Heart right ventricle (tissue), 16 donors: Measurements from ENCODE around the gene ERG28. TPM values are rescaled to one million over a fixed set of nuclear protein-coding genes. Genes with fewer than 3 reads are reported as not detected.
A peak's percentile ranks its signal among the peaks of the same experiment; 100 is the strongest.

ENCODE experiments used
- ATAC-seq, 8 donors: fragments of 200-7000 bp; cut with Tn5 transposase; one replicate each; pipeline ENCODE4 v1.9.1; 2020; ENCODE audit warnings: mild to moderate bottlenecking in 8 of 8, moderate library complexity in 8 of 8, moderate number of reproducible peaks in 1 of 8
- DNase-seq, 2 donors: peaks; one replicate each; pipeline ENCODE4 v3.0.0-alpha.2; 2020
- H3K27ac ChIP-seq, 10 donors: fragments of 200-600 bp; sonication (generic) in 2 of 10; one replicate each; pipeline versions ENCODE4 v1.5.0 to v1.8.0; 2020 to 2022; ENCODE audit warnings: mild to moderate bottlenecking in 3 of 10
- H3K27me3 ChIP-seq, 7 donors: fragments of 200-600 bp; one replicate each; pipeline ENCODE4 v1.8.0; 2021 to 2022; ENCODE audit warnings: mild to moderate bottlenecking in 2 of 7
- H3K36me3 ChIP-seq, 9 donors: fragments of 200-600 bp; sonication (generic) in 1 of 9; one replicate each; pipeline versions ENCODE4 v1.5.0 to v1.8.0; 2020 to 2022; ENCODE audit warnings: mild to moderate bottlenecking in 2 of 9
- H3K4me1 ChIP-seq, 9 donors: fragments of 200-600 bp; sonication (generic) in 1 of 9; one replicate each; pipeline versions ENCODE4 v1.5.0 to v1.8.0; 2020 to 2022; ENCODE audit warnings: mild to moderate bottlenecking in 4 of 9
- H3K4me3 ChIP-seq, 10 donors: fragments of 200-600 bp; sonication (generic) in 2 of 10; one replicate each; pipeline versions ENCODE4 v1.5.0 to v1.8.0; 2020 to 2022; ENCODE audit warnings: mild to moderate bottlenecking in 7 of 10, moderate library complexity in 2 of 10
- H3K9me3 ChIP-seq, 11 donors: fragments of 200-600 bp in 10 of 11; sonication (generic) in 2 of 11; one replicate each; pipeline versions ENCODE4 v1.5.0 to v1.8.0; 2013 to 2022; ENCODE audit warnings: mild to moderate bottlenecking in 2 of 11, control low read depth in 1 of 11, moderate library complexity in 1 of 11
- WGBS, 2 donors: extraction: QIAGEN DNeasy Blood & Tissue Kit; methylation state at CpG; one replicate each; pipeline ENCODE4 v1.1.7; 2013; ENCODE audit warnings: inconsistent platforms in 1 of 2; 5-methylcytosine and 5-hydroxymethylcytosine counted together
- intact Hi-C, 10 donors: fragments of 100-400 bp; cut with DNase I; formaldehyde crosslinking; loops; one replicate each; pipeline versions ENCODE4 v1.11.1 to v1.14.2; 2022
- polyA plus RNA-seq, 2 donors: library from polyadenylated mRNA; stranded (reverse); fragments of 200-250 nt; gene quantifications; one replicate each; pipeline ENCODE4 v1.2.3, GENCODE V29; 2013
- total RNA-seq, 10 donors: library from RNA; stranded (reverse); fragmentation: NEBNext Ultra II Directional in 3 of 10; extraction: Animal tissue kit (Norgen Biotek cat#: 25700) in 3 of 10; gene quantifications; one replicate each; pipeline versions ENCODE4 v1.2.1 to v1.2.4, GENCODE V29; 2021 to 2023
- TF ChIP-seq, protein P1 (sequence below), 9 donors: fragments of 200-600 bp; sonication (generic) in 2 of 9; IDR thresholded peaks; one replicate each; pipeline versions ENCODE4 v1.5.0 to v1.8.0; 2021 to 2022; ENCODE audit warnings: antibody characterized with exemption in 9 of 9, mild to moderate bottlenecking in 5 of 9, moderate library complexity in 1 of 9
- donor health status: Arrhythmogenic right ventricular cardiomyopathy.
- donor health status: ischemic (EF 13 %, LVEDD 7.1; RV severe dilation, severe dysfunction).
- donor health status: healthy with polysubstance abuse.
- donor health status: DM: no; HTN: yes; CAD: no.
- donor health status: DM: no; HTN: no; CAD: no.
- donor health status: ischemic (EF 25% LVEDD 6.9; RV normal size, moderate dysfunction).
- donor health status: ischemic (EF 25% LVEDD 5.7; RV mildly dilated, moderate dysfunction).
- donor health status: healthy.
- donor health status: DM: yes; HTN: yes; CAD: no.
- donor health status: Ischemic cardiomyopathy.
- donor health status: ischemic (EF 35%, LVEDD 5.7; RV mildly dilated, moderate dysfunction).
- donor health status: nonischemic (EF 11% LVEDD 7.7; RV severe dilation, severe dysfunction).
- donor health status: DM: yes; HTN: yes; CAD: no.
- donor health status: PGD.
- donor health status: ischemic (EF 29% LVEDD 5.4; RV normal size, mild dysfunction).
- donor health status: nonischemic (EF 23%, LVEDD 6.1; RV moderate dilation, normal function).

Gene ERG28
- total and polyA plus RNA-seq, 12 donors: 6.3 to 14.6 (median 6.9) TPM

DNA sequence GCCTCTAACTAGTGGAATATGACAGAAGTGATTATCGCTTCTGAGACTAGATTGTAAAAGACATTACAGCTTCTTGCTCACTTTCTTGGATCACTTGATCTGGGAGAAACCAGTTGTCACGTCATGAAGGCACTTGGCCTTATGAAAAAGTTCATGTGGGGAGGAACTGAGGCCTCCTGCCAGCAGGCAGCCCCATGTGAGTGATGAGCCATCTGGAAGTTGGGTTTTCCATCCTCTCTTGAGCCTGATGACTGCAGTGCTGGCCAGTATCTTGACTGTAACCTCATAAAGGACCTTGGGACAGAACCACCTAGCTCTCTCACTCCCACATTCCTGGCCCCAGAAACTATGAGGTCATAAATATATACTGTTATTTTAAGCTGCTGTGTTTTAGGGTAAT is 28.3 kb upstream of the ERG28 start:
- no peaks in the 10 kb centered on the region for H3K27me3 ChIP-seq
- peak in 7 of 8 donors; percentile 28 to 90 (median 58) for ATAC-seq
- no peaks in the 10 kb centered on the region for H3K9me3 ChIP-seq
- peaks cover 0 to 66% (median 6%) of the 10 kb centered on the region in 9 donors for H3K36me3 ChIP-seq
- DNase-seq: peak; percentile 17 to 33
- H3K4me3 ChIP-seq: no peak overlapping the region
- intact Hi-C loops: no loop called here
- H3K27ac ChIP-seq: no peak overlapping the region
- TF ChIP-seq, protein P1, sequence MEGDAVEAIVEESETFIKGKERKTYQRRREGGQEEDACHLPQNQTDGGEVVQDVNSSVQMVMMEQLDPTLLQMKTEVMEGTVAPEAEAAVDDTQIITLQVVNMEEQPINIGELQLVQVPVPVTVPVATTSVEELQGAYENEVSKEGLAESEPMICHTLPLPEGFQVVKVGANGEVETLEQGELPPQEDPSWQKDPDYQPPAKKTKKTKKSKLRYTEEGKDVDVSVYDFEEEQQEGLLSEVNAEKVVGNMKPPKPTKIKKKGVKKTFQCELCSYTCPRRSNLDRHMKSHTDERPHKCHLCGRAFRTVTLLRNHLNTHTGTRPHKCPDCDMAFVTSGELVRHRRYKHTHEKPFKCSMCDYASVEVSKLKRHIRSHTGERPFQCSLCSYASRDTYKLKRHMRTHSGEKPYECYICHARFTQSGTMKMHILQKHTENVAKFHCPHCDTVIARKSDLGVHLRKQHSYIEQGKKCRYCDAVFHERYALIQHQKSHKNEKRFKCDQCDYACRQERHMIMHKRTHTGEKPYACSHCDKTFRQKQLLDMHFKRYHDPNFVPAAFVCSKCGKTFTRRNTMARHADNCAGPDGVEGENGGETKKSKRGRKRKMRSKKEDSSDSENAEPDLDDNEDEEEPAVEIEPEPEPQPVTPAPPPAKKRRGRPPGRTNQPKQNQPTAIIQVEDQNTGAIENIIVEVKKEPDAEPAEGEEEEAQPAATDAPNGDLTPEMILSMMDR (IDR thresholded peaks at IDR 0.05): no peak
- no peaks in the 10 kb centered on the region for H3K4me1 ChIP-seq
- WGBS, 2 donors: 54 to 74% methylated on average over 2 of the region's 2 CpGs

DNA sequence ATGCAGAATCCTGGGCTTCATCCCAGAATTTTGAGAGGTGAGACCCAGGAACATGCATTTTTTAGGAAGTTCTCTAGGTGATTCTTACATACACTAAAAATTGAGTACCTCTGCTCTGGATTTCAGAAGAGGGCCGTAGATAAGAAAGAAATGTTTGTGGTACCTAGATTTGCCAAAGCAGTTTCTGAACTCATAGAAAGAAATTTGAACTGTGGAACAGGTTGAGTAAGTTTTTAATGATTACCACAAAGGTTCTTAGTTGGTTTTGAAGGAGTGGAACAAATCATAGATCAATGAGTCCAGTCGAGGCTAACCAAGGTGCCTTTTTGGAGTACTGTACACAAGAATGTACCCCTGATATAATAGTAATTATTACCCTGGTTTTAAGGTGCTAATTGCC is 25.2 kb upstream of the ERG28 start:
- H3K36me3 ChIP-seq: peaks cover 0 to 68% (median 19%) of the 10 kb centered on the region in 9 donors
- ATAC-seq (no peak), DNase-seq (no peak)
- no peak overlapping the region for H3K27ac ChIP-seq
- 92 to 94% methylated on average over 2 of the region's 2 CpGs for WGBS, 2 donors
- H3K9me3 ChIP-seq: no peaks in the 10 kb centered on the region
- no peaks in the 10 kb centered on the region for H3K4me1 ChIP-seq
- no peak overlapping the region for H3K4me3 ChIP-seq
- H3K27me3 ChIP-seq: no peaks in the 10 kb centered on the region
- intact Hi-C loops: no loop called here
- TF ChIP-seq, protein P1 (IDR thresholded peaks at IDR 0.05): no peak

DNA sequence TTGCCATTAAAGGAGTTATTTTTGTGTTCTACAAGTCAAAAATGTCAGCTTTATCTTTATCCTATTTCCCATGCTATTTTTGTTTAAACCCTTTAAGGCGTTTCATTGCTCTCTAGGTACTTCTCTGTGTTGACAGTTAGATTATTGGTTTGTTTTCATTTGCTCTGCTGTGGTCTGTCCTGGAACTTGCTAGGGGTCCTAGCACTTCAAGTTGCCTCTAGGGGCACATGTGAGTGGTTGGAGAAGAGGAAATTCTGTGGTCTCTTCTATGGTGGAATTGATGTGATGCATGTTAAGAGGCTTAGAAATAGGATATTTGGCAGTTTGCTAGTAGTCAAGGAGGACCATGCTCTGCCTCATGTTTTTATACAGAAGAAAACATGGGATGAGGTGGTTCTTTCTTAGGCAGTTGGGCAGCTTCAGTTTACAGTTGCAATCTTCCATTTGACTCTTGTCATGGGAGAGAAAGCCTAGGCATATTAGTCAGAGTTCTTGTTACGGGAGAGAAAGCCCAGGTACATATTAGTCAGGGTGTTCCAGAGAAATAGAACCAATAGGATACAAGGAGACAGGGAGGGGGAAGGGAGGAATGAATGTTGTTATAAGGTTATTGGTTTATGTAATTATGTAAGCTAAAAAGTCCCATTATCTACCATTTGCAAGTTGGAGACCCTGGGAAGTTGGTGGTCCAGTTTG is 14.7 kb upstream of the ERG28 start:
- peaks cover 0 to 41% (median 0%) of the 10 kb centered on the region in 9 donors for H3K36me3 ChIP-seq
- no peak overlapping the region for H3K4me3 ChIP-seq
- intact Hi-C loops: no loop called here
- TF ChIP-seq, protein P1 (IDR thresholded peaks at IDR 0.05): no peak
- peaks cover 0 to 15% (median 0%) of the 10 kb centered on the region in 11 donors for H3K9me3 ChIP-seq
- H3K4me1 ChIP-seq: no peaks in the 10 kb centered on the region
- no peaks in the 10 kb centered on the region for H3K27me3 ChIP-seq
- H3K27ac ChIP-seq: no peak overlapping the region
- ATAC-seq (no peak), DNase-seq (no peak)
- 61 to 71% methylated on average over 2 of the region's 2 CpGs for WGBS, 2 donors

DNA sequence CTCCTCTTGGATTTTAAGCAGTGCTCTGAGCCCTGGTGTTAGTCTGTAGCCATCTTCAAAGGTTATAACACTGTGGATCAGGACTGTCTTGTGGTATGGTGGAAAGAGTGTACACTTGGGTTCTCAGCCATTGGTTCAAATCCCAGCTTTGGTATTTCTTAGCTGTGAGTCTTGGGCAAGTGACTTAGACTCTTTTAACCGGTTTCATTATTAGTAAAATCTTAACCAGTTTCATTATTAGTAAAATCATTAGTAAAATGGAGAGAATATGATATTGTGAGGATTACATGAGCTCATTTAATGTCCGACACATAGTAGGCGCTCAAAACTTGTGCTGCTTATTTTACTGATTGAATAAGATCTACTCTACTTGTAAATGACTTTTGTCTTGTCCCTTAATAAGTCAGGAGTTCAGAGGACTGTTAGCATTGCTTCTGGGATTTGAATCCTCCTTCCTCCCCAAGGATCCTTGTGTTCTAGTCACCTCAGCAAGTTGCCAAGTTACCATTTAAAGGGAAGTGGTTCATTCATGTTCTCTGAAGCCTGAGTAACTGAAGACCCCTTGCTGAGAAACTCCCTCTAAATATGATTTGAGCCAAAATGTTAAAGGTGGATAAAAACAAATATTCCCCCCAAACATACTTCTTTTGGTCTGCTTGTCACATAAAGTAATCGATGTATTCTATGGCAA is 12.8 kb upstream of the ERG28 start:
- Histone ChIP-seq H3K9me3 (peaks cover 0 to 15% (median 0%) of the 10 kb centered on the region in 11 donors), H3K36me3 (peaks cover 0 to 57% (median 7%) of the 10 kb centered on the region in 9 donors), H3K4me1 (no peaks in the 10 kb centered on the region), H3K4me3 (no peak overlapping the region), H3K27me3 (no peaks in the 10 kb centered on the region), H3K27ac (no peak overlapping the region)
- DNase-seq: no peak
- intact Hi-C loops: no loop called here
- TF ChIP-seq, protein P1 (IDR thresholded peaks at IDR 0.05): no peak
- 97 to 98% methylated on average over 4 of the region's 4 CpGs for WGBS, 2 donors
- ATAC-seq: no peak
